NOMO-1 treated with DMSO at 0.1 percent for 48 hours (cell line): ENCODE data around the gene HRH2.

Source experiments
- DNase-seq: peaks from one replicate; lab custom pipeline; 2025; ENCODE audit not compliant: unreplicated experiment; lab: John Stamatoyannopoulos, UW

The HRH2 gene

DNA sequence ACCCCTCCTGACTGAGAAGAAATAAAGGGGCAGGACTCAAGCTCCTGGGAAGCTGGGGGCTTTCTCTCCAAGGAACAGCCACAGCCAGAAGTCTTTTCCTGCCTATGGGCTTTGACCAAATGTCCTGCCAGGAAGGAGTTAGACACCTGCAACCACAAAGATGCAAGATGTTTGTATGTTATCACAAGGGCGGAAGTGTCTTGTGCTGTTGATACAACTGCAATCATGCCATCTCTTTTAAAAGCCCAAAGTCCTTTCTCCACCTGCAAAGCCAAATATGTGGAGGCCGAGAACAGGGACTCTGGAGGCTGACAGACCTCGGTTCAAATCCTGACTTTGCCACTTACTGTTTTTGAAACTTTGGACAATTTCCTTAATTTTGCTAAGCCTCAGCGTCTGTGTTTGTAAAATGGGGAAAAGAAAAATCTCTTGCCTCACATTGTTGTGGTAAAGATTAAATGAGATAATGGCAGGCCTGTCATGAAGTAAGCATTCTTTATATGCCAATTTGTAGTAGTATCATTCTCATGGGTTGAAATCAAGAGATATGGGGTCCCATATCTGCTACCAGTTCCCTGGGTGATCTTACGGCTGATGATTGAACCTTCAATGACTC, 17.0 kb downstream of the HRH2 start:
- DNase-seq, result peak; percentile 5

DNA sequence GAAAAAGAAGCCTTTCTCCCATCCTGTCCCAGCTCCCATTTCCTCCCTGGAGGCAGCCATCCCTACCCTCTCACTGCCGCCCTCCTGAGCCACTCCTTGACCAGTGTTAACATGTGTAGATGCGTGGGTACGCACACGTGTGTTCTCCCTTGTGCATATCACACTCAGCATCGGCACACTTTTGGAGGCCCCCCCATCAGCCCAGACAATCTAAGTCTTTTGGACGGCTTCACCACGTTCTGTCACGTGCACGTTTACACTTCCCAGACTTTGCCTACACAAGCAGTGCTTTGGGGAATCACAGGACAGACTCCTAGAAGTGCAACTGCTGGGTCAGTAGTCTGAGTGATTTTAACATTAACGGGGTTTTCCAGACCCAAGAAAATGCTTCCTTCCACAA, 18.0 kb downstream of the HRH2 start:
- DNase-seq, result no peak

DNA sequence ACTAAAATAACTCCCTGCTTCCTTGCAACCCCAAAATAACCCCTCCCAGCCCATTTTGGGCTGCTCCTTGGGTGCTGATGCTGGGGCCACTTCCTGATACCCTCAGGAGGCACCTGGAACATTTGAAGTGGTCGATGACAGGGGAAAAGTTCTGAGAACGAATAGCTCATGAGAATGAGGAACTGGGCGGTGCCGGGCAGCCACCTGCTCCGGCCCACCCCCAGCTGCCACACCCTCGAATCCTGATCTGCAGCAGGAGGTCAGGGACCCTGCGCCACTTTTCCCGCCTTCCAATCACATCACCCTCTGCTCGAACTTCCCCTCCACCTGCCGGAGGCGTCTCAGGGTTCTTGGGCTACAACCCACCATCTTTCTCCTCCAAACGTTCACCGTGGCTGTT, 19.7 kb downstream of the HRH2 start:
- no peak for DNase-seq

DNA sequence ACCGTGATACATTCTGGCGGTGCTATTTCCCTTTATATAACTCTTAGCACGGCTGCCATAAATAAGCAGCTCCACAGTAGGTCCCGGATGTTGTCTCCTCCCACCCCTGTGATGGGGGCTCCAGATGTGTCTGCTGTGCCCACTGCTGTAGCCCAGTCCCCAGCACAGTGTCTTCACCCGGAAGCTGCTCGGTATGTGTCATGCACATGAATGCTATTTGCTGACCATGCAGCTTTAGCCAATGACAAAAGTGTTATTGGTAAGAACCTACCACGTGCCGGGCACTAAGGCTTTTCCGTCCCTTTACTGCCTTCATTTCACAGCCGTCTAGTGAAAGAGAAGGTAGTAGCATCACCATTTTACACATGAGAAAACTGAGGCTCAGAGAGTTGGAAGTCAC, 20.2 kb downstream of the HRH2 start:
- DNase-seq, result no peak

DNA sequence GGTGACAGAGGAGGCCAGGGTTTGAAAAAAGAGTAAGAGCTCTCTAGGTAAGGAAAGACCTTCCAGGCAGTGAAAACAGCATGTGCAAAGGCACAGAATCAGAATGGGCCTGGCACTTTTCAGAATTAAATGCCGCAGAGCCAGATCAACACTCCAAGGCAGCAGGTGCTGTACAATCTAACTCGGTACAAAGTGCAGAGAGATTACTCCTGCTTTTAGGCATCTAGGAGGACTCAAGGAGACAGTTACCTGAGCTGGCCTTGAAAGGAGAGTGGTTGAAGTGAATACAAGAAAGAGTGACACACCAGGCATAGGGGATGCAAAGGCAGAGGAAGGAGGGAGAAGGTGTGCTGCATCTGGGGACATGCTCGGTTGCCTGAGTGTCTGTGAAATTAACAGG, 21.5 kb downstream of the HRH2 start:
- no peak for DNase-seq

DNA sequence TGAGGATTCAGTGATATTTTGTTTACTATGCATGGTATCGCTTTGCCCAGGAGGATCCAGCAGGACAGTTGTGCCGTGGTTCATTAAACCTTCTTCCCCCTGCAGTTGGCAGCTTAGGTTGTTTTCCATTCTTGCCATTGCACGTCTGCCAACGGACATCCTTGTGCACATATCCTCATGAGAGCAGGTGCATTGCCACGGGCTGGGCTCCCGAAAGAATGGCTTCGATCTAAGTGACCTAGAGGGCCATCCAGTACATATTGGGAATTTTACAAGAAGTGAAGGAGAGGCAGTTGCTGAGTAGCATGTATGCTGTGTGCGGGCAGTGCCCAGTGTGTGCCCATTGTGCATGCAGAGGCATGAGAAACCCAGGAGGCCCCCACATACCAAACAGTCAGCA, 22.1 kb downstream of the HRH2 start:
- DNase-seq, result no peak

DNA sequence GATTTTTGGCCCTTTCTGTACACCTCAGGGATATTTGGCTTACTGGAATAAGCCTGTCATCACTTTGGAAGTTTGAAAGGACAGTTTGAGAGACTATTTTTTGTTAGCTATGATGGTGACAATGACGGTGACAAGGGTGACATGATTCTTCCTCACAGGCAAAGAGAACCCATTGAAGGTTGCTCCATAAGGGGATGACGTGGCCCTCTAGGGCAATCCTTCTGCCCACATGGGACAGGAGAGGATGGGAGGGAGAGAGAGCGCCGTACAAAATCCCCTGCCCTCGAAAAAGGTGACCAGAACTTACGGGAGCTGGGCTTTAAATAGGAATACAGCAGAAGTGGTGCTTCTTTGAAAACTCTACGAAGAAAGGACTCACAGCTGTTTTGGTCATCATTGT, 22.6 kb downstream of the HRH2 start:
- no peak for DNase-seq

DNA sequence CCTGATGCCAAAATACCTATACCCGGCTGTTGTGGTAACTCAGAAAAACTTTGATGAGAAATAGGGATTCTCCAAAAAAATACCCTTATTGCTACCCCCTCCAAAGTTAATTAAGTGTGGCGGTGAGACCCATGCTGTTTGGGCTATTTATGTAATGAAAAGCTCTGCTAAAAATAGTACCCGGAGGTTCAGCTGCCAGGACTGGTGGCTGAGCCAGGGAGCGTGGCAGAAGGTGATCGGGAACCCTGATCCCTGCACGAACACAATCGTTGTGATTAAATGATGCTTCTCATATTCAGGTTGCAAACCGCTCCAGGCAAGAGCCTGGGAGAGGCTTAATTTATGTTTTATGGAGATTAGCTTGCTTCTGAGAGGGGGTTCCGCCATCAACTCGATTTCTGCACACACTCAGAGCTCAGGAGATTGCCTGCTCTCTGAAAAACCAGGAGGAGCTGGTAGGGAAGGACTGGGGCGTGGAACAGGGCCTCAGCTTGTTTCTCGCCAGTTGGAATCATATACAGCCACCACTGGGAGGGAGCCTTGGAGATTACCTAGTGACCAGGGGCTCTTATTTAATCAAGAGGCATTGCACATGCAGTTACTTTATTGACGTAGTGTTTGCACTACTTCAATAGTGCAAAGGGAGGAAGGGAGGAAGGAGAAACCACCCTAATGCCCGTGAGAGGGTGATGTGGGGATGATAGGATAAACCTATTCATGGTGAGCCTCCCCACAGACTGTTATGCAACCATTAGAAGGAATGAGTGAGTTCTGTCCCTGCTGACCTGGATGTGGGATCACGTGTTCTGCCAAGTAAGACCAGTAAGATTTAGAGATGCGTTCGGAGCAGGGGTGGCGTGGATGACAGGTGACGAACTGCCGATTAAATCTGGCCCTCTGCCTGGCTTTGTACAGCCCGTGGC, 23.4 kb downstream of the HRH2 start:
- no peak for DNase-seq

DNA sequence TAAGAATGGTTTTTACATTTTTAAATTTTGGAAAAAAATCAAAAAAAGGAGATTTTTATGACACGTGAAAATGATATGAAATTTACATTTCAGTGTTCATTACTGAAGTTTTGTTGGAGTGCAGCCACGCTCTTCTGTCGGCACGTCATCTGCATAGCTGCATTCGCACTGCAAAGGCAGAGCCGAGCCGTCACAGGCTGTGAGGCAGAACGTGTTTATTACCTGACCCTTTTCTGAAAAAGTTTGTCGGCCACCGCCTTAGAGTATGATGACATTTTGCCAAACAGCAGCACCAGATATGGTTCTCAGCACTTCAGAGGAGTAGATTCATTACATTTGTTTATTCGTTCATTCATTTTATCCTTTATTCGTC, 24.1 kb downstream of the HRH2 start:
- DNase-seq, result no peak

DNA sequence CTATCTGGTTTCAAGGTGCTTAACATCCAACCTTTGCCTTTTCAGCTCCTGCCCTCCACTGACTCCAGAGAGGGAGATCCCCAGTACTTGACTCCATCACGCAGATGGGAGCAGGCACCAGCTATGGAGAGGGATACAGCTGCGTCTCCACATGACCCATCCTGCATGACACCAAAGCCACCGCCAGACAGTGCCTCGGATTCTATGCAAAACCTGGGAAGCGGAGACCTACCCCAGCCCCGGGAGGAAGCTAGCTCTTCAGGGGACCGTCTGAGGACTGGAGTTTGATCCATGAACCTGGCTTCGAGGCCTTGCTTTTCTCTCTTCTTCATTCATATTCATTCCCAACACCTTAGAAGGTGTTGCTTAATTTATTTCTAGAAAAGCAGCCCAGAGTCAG, 24.8 kb downstream of the HRH2 start:
- no peak for DNase-seq

DNA sequence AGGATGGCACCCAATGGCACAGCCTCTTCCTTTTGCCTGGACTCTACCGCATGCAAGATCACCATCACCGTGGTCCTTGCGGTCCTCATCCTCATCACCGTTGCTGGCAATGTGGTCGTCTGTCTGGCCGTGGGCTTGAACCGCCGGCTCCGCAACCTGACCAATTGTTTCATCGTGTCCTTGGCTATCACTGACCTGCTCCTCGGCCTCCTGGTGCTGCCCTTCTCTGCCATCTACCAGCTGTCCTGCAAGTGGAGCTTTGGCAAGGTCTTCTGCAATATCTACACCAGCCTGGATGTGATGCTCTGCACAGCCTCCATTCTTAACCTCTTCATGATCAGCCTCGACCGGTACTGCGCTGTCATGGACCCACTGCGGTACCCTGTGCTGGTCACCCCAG, 25.4 kb downstream of the HRH2 start:
- DNase-seq, result no peak

DNA sequence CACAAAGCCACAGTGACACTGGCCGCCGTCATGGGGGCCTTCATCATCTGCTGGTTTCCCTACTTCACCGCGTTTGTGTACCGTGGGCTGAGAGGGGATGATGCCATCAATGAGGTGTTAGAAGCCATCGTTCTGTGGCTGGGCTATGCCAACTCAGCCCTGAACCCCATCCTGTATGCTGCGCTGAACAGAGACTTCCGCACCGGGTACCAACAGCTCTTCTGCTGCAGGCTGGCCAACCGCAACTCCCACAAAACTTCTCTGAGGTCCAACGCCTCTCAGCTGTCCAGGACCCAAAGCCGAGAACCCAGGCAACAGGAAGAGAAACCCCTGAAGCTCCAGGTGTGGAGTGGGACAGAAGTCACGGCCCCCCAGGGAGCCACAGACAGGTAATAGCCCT, 26.1 kb downstream of the HRH2 start:
- DNase-seq, result no peak

DNA sequence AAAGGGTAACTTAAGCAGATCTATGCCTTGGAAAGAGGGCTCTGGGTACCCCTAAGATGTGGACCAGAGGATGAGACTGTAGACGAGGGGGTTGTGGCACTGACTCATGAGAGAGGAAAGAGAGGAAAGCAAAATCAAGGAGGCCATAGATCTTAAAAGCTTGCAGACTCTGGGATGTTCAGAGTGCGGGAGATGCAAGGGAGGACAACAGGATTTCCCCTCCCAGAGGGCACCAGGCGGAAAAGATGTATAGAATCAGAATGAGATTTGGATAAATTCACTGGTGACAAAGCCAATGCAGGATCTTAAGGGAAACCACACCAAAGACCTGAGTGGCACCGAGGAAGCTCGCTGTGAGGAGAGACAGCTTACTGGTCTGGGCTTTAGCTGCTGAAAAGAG, 27.1 kb downstream of the HRH2 start:
- DNase-seq, result no peak

DNA sequence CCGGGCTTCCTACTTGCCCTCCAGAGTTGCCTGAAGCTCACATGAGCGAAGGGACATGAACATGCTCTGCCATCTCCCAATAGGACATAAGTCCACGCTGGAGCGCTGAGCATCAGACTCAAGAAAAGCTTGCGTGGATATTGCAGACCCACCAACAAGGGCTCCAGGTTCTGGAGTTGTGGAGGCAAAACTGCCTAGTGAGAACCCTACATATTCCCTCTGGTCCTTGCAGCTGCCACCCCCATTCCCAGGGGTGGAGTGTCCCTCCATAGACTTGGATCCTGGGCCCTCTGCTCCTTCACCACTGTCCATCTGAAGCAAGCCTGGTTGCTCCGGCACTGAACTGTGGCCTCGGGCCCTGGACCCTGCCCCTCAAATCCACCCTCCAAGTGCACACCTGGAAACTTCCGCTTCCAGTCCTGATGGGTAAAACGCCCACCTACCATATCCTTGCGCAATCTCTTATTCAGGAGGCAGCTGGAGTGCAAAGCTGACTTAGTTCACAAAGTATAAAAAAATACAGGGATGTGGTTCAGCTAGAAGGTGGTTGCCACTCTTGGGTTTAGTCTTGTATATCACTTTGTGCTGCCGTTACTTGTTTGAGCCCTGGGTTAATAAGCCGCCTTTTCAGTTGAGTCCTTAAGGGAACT, 28.0 kb downstream of the HRH2 start:
- no peak for DNase-seq

DNA sequence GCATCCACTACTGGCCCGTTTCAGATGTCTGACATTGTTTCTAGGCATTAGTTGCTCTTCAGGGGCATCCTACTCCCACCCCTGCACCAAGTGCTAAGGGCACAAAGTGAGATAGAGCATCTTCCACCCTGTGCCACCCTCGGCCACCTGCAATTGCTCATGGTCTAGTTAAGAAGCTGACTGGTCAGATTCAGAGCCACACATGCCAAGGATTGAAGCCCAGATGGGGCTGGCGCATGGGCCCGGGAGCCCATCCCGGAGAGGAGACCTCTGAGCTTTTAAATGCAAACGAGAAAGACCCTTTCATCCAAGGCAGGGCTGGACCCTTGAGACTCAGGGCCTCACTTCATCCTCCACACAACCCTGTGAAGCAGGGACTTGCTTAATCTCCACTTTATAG, 28.5 kb downstream of the HRH2 start:
- DNase-seq, result no peak

DNA sequence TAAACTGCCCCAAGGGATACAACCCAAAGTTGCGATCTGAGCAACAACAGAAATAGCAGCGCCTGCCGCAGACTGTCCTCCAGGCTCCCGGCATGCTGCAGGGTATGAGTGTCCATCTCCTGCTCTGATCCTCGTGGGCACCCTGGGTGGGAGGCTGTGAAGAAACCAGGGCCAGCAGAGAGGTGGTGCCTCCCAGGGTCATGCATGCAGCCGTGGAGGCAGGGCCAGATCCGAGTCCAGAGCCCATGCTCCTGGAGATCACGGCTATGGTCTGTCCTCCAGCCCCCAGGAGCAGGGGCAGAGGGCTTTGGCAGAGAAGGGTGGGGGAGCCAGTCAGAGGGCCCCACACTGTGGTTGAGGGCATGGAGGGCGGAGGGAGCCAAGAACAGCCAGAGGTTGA, 29.0 kb downstream of the HRH2 start:
- DNase-seq, result no peak

DNA sequence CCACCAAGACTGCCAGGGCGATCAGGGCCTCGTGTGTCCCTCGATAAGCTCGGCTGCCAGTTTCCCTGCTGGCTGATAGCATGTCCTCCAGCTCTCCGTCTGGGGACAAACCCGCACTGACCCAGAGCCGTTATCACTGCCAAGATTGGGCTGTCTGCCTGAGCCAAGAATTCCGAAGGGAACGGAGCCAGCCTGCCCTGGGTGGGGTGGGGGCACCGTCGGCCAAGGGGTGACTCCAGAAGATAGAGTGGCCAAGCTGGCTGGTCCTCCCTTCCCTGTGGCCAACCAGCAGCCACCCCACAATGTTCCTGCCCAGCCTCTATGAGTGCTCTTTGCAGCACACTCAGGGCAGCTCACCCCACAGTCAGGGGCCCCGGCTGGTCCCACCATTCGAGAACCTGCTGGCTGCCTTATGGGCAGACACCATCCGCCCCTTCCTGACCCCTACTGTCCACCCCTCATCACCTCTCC, 29.4 kb downstream of the HRH2 start:
- no peak for DNase-seq

DNA sequence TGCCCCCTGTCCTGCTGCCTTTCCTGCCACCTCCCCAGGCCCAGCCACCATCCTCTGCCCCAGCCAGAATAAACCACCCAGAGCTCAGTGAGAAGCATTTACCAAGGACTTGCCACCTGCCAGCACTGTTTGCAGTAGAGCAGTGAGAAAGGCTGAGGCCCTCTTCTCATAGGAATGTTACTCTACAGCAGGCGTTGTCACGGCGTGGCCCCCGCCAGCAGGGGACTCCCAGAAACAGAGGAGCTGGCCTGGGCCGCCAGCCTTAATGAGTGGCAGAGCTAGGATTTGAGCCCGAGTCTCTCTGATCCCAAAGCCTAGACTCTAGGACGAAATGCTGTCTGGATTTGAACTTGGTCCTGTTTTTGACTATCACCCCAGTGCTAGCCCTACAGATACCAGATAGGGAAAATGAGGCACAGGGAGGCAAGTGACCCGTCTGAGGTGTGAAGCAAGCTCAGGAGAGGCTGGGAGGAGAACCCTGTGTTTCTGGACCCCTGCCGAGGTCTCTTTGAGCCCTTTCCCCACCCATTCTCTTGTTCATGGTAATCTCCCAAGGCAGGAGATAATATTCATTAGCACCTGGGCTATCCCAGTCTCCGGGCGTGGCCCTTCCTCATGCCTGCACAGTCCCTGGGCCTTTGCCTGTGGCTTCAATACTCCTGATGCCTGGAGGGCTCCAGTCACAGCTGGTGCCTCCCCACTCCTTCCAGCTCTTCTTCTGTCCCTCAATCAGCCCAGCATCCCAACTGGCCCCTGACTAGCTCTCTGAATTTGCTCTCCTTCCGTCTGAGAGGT, 30.7 kb downstream of the HRH2 start:
- DNase-seq, result no peak

DNA sequence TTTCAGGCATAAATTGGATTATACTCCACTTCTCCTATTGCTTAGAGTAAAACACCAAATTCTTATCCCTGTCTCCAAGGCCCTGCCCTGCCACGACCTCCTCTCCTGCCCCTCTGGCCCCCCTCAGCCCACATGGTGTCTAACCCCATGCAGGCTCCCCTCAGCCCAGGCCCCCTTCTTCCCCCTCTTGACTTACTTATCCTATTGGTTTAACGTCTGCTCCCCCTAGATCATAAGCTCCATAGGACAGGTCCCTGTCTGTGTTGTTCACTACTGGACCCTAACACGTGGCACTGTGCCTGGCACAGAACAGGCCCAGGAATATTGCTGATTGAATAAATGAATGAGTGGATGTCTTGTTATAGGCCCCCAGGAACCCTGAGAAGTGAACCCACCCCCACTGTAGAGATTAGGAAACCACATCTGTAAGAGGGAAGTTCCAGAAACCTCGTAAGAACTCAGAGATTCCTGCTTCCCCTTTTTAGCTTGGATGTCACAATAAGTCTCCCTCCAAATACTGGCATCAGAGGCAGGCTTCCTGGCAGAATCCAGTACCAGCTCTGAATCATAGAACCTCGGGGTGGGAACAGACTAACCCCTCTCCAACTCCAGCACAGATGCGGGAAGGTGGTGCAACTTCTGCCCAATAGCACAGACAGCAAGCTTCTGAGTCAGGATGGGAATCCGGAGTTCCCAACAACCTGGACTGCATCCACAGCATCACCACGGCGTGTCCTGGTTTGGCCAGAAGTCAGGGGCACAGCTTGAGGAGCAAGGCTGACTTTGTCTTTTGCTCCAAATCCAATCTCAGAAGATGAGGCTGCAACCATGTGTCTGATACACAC, 31.5 kb downstream of the HRH2 start:
- peak; percentile 92 for DNase-seq

DNA sequence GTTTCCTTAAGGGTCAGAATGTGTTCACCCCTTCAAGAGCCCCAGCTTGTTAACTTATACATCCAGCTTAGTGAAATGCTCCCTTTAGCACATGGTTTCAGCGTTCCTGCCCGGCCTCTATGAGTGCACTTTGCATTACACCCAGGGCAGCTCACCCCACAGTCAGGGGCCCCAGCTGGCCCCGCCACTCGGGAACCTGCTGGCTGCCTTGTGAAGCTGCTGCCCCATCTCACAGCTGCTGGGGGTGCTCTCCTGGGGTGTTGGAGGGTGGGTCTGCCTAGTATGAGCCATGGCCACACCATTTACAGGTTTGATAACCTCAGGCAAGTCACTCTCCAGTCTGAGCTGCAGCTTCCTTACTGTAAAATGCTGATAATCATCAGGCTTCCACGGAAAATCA, 32.2 kb downstream of the HRH2 start:
- DNase-seq, result peak; percentile 6
